Measurements from ENCODE around the gene SRM.
"Not testable (repeated sequence)": the region's sequence is repeated elsewhere in the genome, so short reads cannot be mapped to it uniquely, and the experiment has no call there.

The SRM gene

DNA sequence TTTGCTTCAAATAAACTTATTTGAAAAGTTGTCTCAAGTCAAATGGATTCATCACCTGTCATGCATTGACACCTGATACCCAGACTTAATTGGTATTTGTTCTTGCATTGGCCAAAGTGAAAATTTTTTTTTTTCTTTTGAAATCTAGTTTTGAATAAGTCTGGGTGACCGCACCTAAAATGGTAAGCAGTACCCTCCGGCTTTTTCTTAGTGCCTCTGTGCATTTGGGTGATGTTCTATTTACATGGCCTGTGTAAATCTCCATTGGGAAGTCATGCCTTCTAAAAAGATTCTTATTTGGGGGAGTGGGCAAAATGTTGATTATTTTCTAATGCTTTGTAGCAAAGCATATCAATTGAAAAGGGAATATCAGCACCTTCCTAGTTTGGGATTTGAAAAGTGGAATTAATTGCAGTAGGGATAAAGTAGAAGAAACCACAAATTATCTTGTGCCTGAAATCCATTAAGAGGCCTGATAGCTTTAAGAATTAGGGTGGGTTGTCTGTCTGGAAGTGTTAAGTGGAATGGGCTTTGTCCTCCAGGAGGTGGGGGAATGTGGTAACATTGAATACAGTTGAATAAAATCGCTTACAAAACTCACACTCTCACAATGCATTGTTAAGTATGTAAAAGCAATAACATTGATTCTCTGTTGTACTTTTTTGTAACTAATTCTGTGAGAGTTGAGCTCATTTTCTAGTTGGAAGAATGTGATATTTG lies 35.5 kb downstream of the SRM start:
- Histone ChIP-seq H3K36me3 (ENCODE audit: control insufficient read depth in 2 of 2, insufficient read depth in 2 of 2, low read length in 2 of 2) (peaks cover 62 to 72% of the 10 kb centered on the region in 2 donors), H3K27ac (ENCODE audit: low read depth in 2 of 2, low read length in 2 of 2) (no peak overlapping the region), H3K4me3 (ENCODE audit: low read length in 2 of 2) (no peak overlapping the region), H3K9me3 (ENCODE audit: control insufficient read depth in 2 of 2, low read length in 2 of 2) (no peaks in the 10 kb centered on the region), H3K4me1 (ENCODE audit: control insufficient read depth in 2 of 2, insufficient read depth in 2 of 2, low read length in 2 of 2) (no peaks in the 10 kb centered on the region), H3K9ac (ENCODE audit: low read depth in 1 of 2, low read length in 2 of 2) (no peak overlapping the region), H3K27me3 (ENCODE audit: control insufficient read depth in 2 of 2, insufficient read depth in 2 of 2, low read length in 2 of 2) (no peaks in the 10 kb centered on the region)

DNA sequence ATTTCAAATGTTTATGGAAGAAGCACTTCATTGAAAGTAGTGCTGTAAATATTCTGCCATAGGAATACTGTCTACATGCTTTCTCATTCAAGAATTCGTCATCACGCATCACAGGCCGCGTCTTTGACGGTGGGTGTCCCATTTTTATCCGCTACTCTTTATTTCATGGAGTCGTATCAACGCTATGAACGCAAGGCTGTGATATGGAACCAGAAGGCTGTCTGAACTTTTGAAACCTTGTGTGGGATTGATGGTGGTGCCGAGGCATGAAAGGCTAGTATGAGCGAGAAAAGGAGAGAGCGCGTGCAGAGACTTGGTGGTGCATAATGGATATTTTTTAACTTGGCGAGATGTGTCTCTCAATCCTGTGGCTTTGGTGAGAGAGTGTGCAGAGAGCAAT lies 36.6 kb downstream of the SRM start:
- Histone ChIP-seq H3K9ac (ENCODE audit: low read depth in 1 of 2, low read length in 2 of 2) (no peak overlapping the region), H3K9me3 (ENCODE audit: control insufficient read depth in 2 of 2, low read length in 2 of 2) (no peaks in the 10 kb centered on the region), H3K27ac (ENCODE audit: low read depth in 2 of 2, low read length in 2 of 2) (no peak overlapping the region), H3K27me3 (ENCODE audit: control insufficient read depth in 2 of 2, insufficient read depth in 2 of 2, low read length in 2 of 2) (no peaks in the 10 kb centered on the region), H3K4me3 (ENCODE audit: low read length in 2 of 2) (no peak overlapping the region), H3K36me3 (ENCODE audit: control insufficient read depth in 2 of 2, insufficient read depth in 2 of 2, low read length in 2 of 2) (peaks cover 72 to 83% of the 10 kb centered on the region in 2 donors), H3K4me1 (ENCODE audit: control insufficient read depth in 2 of 2, insufficient read depth in 2 of 2, low read length in 2 of 2) (no peaks in the 10 kb centered on the region)

DNA sequence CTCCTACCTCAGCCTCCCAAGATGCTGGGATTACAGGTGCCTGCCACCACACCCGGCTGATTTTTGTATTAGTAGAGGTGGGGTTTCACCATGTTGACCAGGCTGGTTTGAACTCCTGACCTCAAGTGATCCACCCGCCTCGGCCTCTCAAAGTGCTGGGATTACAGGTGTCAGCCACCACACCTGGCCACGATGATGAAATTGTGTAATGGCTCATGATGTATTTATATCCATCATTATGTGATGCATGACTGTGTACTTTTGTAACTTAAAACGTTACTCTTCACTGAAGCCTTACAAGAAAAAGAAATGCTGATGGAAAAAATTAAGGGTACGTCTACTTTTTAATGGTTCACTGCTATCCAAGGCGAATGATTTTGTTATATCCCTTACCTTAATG lies 39.8 kb downstream of the SRM start:
- no peaks in the 10 kb centered on the region for H3K9me3 ChIP-seq (ENCODE audit: control insufficient read depth in 2 of 2, low read length in 2 of 2)
- no peaks in the 10 kb centered on the region for H3K4me1 ChIP-seq (ENCODE audit: control insufficient read depth in 2 of 2, insufficient read depth in 2 of 2, low read length in 2 of 2)

DNA sequence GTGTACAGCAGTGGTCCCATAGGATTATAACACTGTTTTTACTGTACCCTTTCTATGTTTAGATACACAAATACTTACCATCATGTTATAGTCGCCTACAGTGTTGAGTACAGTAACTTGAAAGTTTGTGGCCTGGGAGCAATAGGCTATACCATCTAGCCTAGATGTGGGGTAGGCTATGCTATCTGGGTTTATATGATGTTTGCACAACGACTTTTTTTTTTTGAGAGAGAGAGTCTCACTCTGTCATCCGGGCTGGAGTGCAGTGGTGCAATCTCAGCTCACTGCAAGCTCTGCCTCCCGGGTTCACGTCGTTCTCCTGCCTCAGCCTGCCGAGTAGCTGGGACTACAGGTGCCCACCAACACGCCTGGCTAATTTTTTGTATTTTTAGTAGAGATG lies 40.5 kb downstream of the SRM start:
- H3K27ac ChIP-seq (ENCODE audit: low read depth in 2 of 2, low read length in 2 of 2); H3K9me3 ChIP-seq (ENCODE audit: control insufficient read depth in 2 of 2, low read length in 2 of 2); H3K4me3 ChIP-seq (ENCODE audit: low read length in 2 of 2); H3K27me3 ChIP-seq (ENCODE audit: control insufficient read depth in 2 of 2, insufficient read depth in 2 of 2, low read length in 2 of 2); H3K4me1 ChIP-seq (ENCODE audit: control insufficient read depth in 2 of 2, insufficient read depth in 2 of 2, low read length in 2 of 2); H3K9ac ChIP-seq (ENCODE audit: low read depth in 1 of 2, low read length in 2 of 2): not testable (repeated sequence)
- H3K36me3 ChIP-seq (ENCODE audit: control insufficient read depth in 2 of 2, insufficient read depth in 2 of 2, low read length in 2 of 2): peaks cover 76 to 78% of the 10 kb centered on the region in 2 donors

More for the DNA sequence above, 39.8 kb downstream of the SRM start:
- Histone ChIP-seq H3K9ac (ENCODE audit: low read depth in 1 of 2, low read length in 2 of 2) (no peak overlapping the region), H3K4me3 (ENCODE audit: low read length in 2 of 2) (no peak overlapping the region), H3K27ac (ENCODE audit: low read depth in 2 of 2, low read length in 2 of 2) (no peak overlapping the region), H3K36me3 (ENCODE audit: control insufficient read depth in 2 of 2, insufficient read depth in 2 of 2, low read length in 2 of 2) (peaks cover 76 to 80% of the 10 kb centered on the region in 2 donors), H3K27me3 (ENCODE audit: control insufficient read depth in 2 of 2, insufficient read depth in 2 of 2, low read length in 2 of 2) (no peaks in the 10 kb centered on the region)

DNA sequence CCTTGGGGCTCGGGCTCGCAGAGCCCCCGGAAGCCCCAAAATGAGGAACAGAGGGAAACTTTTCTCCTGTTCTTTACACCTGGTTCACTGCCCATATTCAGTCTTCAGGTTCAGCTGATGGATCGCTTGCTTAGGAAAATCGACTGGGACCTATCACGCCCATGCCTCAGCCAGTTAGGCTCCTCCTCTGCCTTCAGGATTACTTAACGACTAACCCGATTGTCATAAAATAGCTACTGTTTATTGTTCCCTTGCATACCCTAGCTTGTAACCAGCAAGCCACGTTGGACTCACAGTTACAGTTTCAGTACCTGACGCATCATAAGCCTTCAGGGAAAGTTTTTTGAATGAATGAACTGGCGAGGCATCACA lies 46.7 kb downstream of the SRM start:
- Histone ChIP-seq H3K36me3 (ENCODE audit: control insufficient read depth in 2 of 2, insufficient read depth in 2 of 2, low read length in 2 of 2) (peaks cover 33 to 37% of the 10 kb centered on the region in 2 donors), H3K9ac (ENCODE audit: low read depth in 1 of 2, low read length in 2 of 2) (peak overlapping the region; percentile 92 to 99), H3K27me3 (ENCODE audit: control insufficient read depth in 2 of 2, insufficient read depth in 2 of 2, low read length in 2 of 2) (no peaks in the 10 kb centered on the region), H3K4me1 (ENCODE audit: control insufficient read depth in 2 of 2, insufficient read depth in 2 of 2, low read length in 2 of 2) (peaks cover 12 to 23% of the 10 kb centered on the region in 2 donors), H3K9me3 (ENCODE audit: control insufficient read depth in 2 of 2, low read length in 2 of 2) (no peaks in the 10 kb centered on the region), H3K27ac (ENCODE audit: low read depth in 2 of 2, low read length in 2 of 2) (peak overlapping the region; percentile 98 to 99), H3K4me3 (ENCODE audit: low read length in 2 of 2) (peak overlapping the region; percentile 93 to 97)

DNA sequence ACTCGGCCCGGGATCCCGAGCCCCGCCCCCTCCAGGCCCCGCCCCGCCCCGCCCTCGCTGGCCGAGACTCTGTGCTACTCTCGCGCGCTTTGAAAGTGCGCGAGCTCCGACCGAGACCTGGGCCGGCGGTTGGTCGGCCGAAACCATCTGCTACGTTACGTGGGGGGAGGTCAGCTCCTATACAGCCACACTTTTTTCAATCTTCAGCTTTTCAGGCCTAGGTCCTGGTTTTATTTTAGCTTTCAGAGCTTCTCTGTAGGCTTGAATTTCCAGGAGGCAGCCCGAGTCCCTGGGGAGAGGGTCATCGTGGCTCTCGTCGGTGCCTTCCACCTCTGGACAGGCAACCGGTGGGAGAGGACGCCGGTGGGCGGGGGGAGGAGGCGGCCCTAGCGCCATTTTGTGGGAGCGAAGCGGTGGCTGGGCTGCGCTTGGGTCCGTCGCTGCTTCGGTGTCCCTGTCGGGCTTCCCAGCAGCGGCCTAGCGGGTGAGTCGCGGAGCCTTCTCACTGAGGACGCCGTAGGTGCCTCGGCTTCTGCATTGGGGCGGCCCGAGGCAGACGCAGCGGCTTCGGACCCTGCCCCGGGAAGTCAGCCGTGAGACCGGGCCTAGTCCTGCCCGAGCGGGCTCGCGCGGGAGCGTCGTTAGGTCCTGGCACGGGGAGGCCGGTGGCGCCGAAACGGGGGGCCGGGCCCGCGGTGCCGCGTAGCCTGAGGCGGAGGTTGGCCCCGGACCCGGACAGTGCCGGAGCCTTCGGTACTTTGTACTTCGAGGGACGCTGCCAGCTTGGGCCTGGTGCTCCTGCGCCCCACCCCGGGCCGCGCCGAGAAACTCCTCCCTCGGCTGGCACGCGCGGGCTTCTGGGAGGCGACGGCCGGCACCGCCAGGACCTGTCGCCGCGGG lies 47.3 kb downstream of the SRM start, which contains the start of gene TARDBP:
TSS of gene TARDBP (plus strand) at position 395 of the 900 bp plus-strand sequence. CDS start 1,074 bp downstream, outside the sequence.
- peaks cover 15 to 23% of the 10 kb centered on the region in 2 donors for H3K4me1 ChIP-seq (ENCODE audit: control insufficient read depth in 2 of 2, insufficient read depth in 2 of 2, low read length in 2 of 2)
- peak within 1 kb of the TSS; percentile 93 to 97 for H3K4me3 ChIP-seq (ENCODE audit: low read length in 2 of 2)
- H3K9ac ChIP-seq (ENCODE audit: low read depth in 1 of 2, low read length in 2 of 2): peak within 1 kb of the TSS; percentile 92 to 99

More for the DNA sequence above, 47.3 kb downstream of the SRM start, which contains the start of gene TARDBP:
- Histone ChIP-seq H3K27ac (ENCODE audit: low read depth in 2 of 2, low read length in 2 of 2) (peak within 1 kb of the TSS; percentile 98 to 99), H3K9me3 (ENCODE audit: control insufficient read depth in 2 of 2, low read length in 2 of 2) (no peaks in the 10 kb centered on the region), H3K27me3 (ENCODE audit: control insufficient read depth in 2 of 2, insufficient read depth in 2 of 2, low read length in 2 of 2) (no peaks in the 10 kb centered on the region), H3K36me3 (ENCODE audit: control insufficient read depth in 2 of 2, insufficient read depth in 2 of 2, low read length in 2 of 2) (peaks cover 33% of the 10 kb centered on the region in 2 donors)
